Epithelial cell of umbilical artery (primary cell): ENCODE data around the gene SEPTIN5. TPM values are rescaled to one million over a fixed set of nuclear protein-coding genes. Genes with fewer than 3 reads are reported as not detected.

Source experiments
- total RNA-seq: library from RNA; depleted of rRNA; stranded (reverse); fragments of >200 nt; gene quantifications from 2 replicates; pipeline ENCODE4 v1.2.3, GENCODE V29; 2014

SEPTIN5 gene
- total RNA-seq: 16.6 and 17.0 TPM in 2 replicates

DNA sequence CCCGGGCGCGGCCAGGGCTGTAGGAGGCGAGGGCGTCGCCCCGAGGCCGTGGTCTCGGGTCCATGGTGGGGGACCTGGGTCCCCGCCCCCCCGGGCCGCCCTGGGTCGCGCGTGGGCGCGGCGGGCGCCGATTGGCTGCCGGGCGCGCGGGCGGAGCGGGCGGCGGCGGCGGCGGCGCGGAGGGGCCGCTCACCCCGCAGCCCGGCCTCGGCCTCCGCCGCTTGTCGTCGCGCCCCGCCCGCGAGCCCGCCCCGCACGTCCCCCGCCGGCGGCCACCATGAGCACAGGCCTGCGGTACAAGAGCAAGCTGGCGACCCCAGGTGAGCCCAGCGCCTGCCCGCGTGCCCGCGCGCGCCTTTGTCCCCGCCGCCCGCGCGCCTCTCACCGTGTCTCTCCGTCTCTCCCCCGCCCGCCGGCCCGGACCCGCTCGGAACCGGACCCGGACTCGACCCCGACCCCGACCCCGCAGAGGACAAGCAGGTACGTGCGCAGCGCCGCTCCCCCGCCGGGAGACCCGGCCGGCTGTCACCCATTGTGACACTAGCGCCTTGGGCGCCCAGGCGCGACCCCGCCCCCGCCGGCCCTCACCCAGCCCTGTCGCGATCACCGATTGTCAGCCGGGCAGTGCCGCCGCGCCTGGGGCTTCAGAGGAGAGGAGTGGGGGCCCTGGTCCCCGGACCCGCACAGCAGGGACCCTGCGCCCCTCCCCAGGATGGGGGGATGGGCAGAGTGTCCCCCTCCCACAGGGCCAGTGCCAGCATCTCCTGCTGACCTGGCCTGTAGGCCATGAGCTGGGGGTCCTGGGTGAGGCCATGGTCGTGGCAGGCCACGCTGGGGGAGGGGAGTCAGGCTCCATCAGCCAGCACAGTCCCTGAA lies at the start of gene SEPTIN5:
Gene SEPTIN5 (plus strand): TSS at position 192 of the 876 bp plus-strand sequence. CDS start 86 bp downstream, at position 278.

GRCh38 chr22:19723232-19723982 lies 9.1 kb downstream of the SEPTIN5 start, which contains the start of gene GP1BB:
GP1BB (plus strand) TSS chr22:19723539; CDS start chr22:19723570, 31 bp downstream.

DNA sequence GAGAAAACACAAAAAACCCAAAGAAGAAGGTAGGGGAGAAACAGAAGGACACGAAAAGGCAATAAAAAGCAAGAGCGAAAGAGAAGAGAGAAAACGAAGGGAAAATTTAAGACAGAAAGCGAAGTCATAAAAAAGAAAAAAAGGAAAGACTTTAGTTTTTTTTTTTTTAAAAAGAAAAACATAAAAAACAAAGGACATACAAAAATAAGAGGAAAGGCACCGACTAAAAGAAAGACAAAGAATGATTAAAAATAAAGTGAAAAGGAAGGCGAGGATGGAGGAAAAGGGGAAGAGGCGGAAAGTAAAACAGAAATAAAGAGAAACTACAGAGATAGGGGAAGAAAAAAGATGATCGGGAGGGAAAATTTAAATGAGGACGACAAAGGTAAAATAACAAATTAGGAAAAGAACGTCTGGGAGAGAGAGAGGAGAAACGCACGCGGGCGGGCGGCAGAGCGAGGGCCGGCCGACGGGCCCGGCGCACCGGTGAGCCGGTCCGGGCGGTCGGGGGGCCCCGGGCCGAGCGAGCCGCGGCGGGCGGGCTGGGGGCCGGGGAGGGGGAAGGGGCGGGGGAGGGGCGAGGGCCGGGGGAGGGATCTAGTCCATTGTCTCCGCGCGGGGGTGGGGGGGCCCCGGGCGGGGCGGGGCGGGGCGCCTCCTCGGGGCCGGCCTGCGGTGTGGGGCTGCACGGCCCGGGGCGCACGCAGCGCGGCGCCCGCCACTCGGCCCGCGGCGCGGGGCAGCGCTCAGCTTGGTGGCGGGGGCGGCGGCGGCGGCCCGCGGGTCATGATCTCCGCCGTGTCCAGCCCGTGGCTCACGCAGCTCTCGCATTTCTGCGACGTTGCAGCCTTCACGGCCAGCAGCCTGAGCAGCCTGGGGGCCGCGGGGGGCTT lies 46.0 kb downstream of the SEPTIN5 start, which contains the start of gene TBX1:
Gene TBX1 (plus strand): TSS at position 721 of the 893 bp plus-strand sequence. CDS start 66 bp downstream, at position 787.

Other genes starting within 250 kb of the SEPTIN5 start
- gene UFD1, start 235.3 kb upstream of the SEPTIN5 start, total RNA-seq: 120 and 122 TPM in 2 replicates
- 35.1 and 55.8 TPM in 2 replicates for gene CDC45, start 234.6 kb upstream of the SEPTIN5 start, total RNA-seq
- 569 and 1,366 TPM in 2 replicates for gene CLDN5, start 190.1 kb upstream of the SEPTIN5 start, total RNA-seq
- gene GP1BB, start 9.0 kb downstream of the SEPTIN5 start, total RNA-seq: 1.6 TPM in 1 of 2 replicates, not detected in the other
- gene TBX1, start 46.3 kb downstream of the SEPTIN5 start, total RNA-seq: 1.5 and 4.2 TPM in 2 replicates
- 7.8 and 10.6 TPM in 2 replicates for gene GNB1L, start 140.4 kb downstream of the SEPTIN5 start, total RNA-seq
- gene RTL10, start 140.4 kb downstream of the SEPTIN5 start, total RNA-seq: 9.4 and 12.0 TPM in 2 replicates
- 242 and 256 TPM in 2 replicates for gene COMT, start 227.3 kb downstream of the SEPTIN5 start, total RNA-seq
- gene TXNRD2, start 227.3 kb downstream of the SEPTIN5 start, total RNA-seq: 220 and 237 TPM in 2 replicates